ENCODE measurements around the gene TTC13. TPM values are rescaled to one million over a fixed set of nuclear protein-coding genes. Genes with fewer than 3 reads are reported as not detected.

Gene TTC13
- total RNA-seq, 3 donors from 2014 or later (not counting 1 experiment from before 2014, with no cell fraction given) = 72.4 to 90.1 (median 80.4) TPM

GRCh38 chr1:230909974-230910754, 68.5 kb downstream of the TTC13 start:
- no peak for TF ChIP-seq CTCF (IDR thresholded peaks at IDR 0.05)
- Histone ChIP-seq H3K4me3 (ENCODE audit: low read length) (no peak overlapping the region), H3K27me3 (ENCODE audit: control insufficient read depth, insufficient read depth, low read length) (no peaks in the 10 kb centered on the region), H3K4me1 (ENCODE audit: control insufficient read depth, insufficient read depth, low read length) (no peaks in the 10 kb centered on the region), H3K27ac (ENCODE audit: low read length) (no peak overlapping the region), H3K9me3 (ENCODE audit: control insufficient read depth, insufficient read depth, low read length) (no peaks in the 10 kb centered on the region), H3K36me3 (ENCODE audit: control insufficient read depth, insufficient read depth, low read length) (peaks cover 82% of the 10 kb centered on the region)
- peaks cover 44% of the 10 kb centered on the region for H3K36me3 Mint-ChIP-seq
- DNase-seq (no peak), ATAC-seq (peak in 1 of 3 donors; percentile 30)
- peaks cover 0 to 4% of the 10 kb centered on the region in 2 donors for H3K4me1 Mint-ChIP-seq
- H3K9me3 Mint-ChIP-seq = no peaks in the 10 kb centered on the region
- peak overlapping the region; percentile 41 to 50 for H3K27ac Mint-ChIP-seq
- intact Hi-C loops (cut with micrococcal nuclease) = no loop called here
- no peaks in the 10 kb centered on the region for H3K27me3 Mint-ChIP-seq (ENCODE audit: low read depth in 2 of 2)
- WGBS (ENCODE audit: insufficient coverage) = 98% methylated on average over 13 of the region's 13 CpGs
- no peak overlapping the region for H3K4me3 Mint-ChIP-seq

GRCh38 chr1:230907472-230908205, 71.0 kb downstream of the TTC13 start:
- Histone ChIP-seq H3K27ac (ENCODE audit: low read length) (no peak overlapping the region), H3K27me3 (ENCODE audit: control insufficient read depth, insufficient read depth, low read length) (no peaks in the 10 kb centered on the region), H3K36me3 (ENCODE audit: control insufficient read depth, insufficient read depth, low read length) (peaks cover 71% of the 10 kb centered on the region), H3K4me1 (ENCODE audit: control insufficient read depth, insufficient read depth, low read length) (peaks cover 3% of the 10 kb centered on the region), H3K9me3 (ENCODE audit: control insufficient read depth, insufficient read depth, low read length) (no peaks in the 10 kb centered on the region), H3K4me3 (ENCODE audit: low read length) (no peak overlapping the region)
- Mint-ChIP-seq H3K9me3 (no peaks in the 10 kb centered on the region), H3K27ac (no peak overlapping the region), H3K36me3 (peaks cover 41% of the 10 kb centered on the region), H3K27me3 (ENCODE audit: low read depth in 2 of 2) (no peaks in the 10 kb centered on the region), H3K4me1 (peaks cover 8 to 9% of the 10 kb centered on the region in 2 donors), H3K4me3 (no peak overlapping the region)
- ATAC-seq (no peak), DNase-seq (no peak)
- no peak for TF ChIP-seq CTCF (IDR thresholded peaks at IDR 0.05)
- WGBS (ENCODE audit: insufficient coverage) = 97% methylated on average over 3 of the region's 4 CpGs
- intact Hi-C loops (cut with micrococcal nuclease) = no loop called here

GRCh38 chr1:230906226-230906625, 72.4 kb downstream of the TTC13 start:
- Mint-ChIP-seq H3K27me3 (ENCODE audit: low read depth in 2 of 2) (no peaks in the 10 kb centered on the region), H3K36me3 (peaks cover 30% of the 10 kb centered on the region), H3K4me3 (no peak overlapping the region), H3K27ac (peak overlapping the region; percentile 36 to 41), H3K9me3 (no peaks in the 10 kb centered on the region), H3K4me1 (peaks cover 8 to 9% of the 10 kb centered on the region in 2 donors)
- H3K27ac ChIP-seq (ENCODE audit: low read length) = no peak overlapping the region
- H3K27me3 ChIP-seq (ENCODE audit: control insufficient read depth, insufficient read depth, low read length) = no peaks in the 10 kb centered on the region
- no peak for ATAC-seq
- peaks cover 3% of the 10 kb centered on the region for H3K4me1 ChIP-seq (ENCODE audit: control insufficient read depth, insufficient read depth, low read length)
- no peak for DNase-seq
- no peaks in the 10 kb centered on the region for H3K9me3 ChIP-seq (ENCODE audit: control insufficient read depth, insufficient read depth, low read length)
- no peak for TF ChIP-seq CTCF (IDR thresholded peaks at IDR 0.05)
- 100% methylated on average over 1 of the region's 2 CpGs for WGBS (ENCODE audit: insufficient coverage)
- peaks cover 63% of the 10 kb centered on the region for H3K36me3 ChIP-seq (ENCODE audit: control insufficient read depth, insufficient read depth, low read length)
- intact Hi-C loops (cut with micrococcal nuclease) = no loop called here
- H3K4me3 ChIP-seq (ENCODE audit: low read length) = no peak overlapping the region

Measured in natural killer cell (primary cell).